Activated CD4-positive, alpha-beta T cell treated with anti-CD3 and anti-CD28 coated beads, Interleukin-2, amount 50 U/mL, for 4 hours (primary cell): ENCODE measurements around the gene PTPN3.

Source experiments
- DNase-seq, 2 experiments: peaks; one replicate each; pipeline ENCODE4 v3.0.0-alpha.2; 2020

Gene PTPN3

DNA sequence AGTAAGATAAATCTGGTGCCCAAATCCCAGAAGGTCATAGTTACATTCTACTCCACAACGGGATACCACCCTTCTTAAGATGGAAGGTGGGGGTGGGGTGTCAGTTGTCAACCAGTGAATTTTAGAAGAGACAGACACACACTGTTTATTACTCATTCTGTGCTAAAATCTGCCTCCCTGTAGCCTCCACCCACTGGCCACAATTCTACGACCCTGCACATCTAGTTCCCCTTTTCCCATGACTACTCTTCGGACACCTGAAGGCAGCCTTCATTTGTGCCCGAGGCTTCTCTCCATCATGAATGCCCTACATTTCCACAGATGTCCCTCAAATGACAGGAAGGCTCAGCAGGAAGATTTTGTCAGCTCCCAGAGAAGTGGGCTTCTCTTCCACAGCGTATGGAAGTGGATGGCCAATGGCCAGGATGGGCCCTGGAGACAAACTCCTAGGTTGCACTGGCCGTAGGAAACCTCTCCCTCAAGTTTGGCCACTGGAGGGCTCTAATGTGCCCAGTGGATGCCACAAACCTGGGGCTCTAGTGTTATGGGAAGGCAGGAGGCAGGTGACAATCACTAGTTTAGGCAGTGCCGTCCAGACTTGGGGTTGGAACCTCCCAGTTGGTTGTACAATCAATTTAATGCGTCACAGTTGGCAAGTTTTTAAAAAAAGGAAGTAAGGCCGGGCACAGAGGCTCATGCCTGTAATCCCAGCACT is 46.6 kb downstream of the PTPN3 start:
- no peak for DNase-seq

DNA sequence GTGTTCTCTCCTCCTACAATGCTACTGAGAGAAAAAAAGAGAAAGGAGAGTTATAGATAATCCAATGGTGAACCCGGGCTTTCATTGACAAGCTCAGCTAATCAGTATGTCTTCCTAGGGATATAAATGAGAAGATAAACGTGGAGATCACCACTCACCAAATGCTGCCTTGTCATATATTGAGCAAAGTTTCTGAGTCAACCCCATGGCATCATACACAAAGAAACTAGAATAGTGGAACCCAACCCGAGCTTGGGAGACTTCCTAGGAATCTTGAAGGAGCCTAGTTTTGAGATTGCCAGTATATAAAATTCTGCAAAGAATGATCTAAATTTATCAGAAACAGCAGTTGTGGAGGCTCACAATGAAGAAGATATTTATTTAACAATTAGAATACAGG is 47.8 kb downstream of the PTPN3 start:
- DNase-seq, result no peak

- no peak for DNase-seq
These were observed 48.9 kb downstream of the PTPN3 start for GRCh38 chr9:109449036-109449798.

GRCh38 chr9:109448223-109448622 is 49.9 kb downstream of the PTPN3 start:
- no peak for DNase-seq

GRCh38 chr9:109447329-109448076 is 50.6 kb downstream of the PTPN3 start:
- no peak for DNase-seq

GRCh38 chr9:109444771-109445320 is 53.3 kb downstream of the PTPN3 start:
- no peak for DNase-seq

DNA sequence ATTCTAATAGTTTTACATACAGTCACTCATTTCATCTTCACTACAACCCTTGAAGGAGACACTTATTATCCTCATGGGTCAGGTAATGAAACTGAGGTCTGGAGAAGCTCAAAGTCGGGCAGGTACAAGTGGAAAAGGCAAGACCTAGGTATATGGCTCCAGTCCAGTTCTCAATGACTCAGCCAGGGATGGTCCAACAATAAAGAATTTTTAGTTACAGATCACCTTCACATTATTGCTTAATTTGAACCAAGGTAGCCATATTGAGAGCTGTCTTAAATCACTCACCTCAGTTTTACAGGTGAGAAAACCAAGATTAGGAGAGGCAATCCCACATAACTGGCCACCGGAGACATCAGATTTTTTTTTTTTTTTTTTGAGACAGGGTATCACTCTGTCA is 55.4 kb downstream of the PTPN3 start:
- no peak for DNase-seq

DNA sequence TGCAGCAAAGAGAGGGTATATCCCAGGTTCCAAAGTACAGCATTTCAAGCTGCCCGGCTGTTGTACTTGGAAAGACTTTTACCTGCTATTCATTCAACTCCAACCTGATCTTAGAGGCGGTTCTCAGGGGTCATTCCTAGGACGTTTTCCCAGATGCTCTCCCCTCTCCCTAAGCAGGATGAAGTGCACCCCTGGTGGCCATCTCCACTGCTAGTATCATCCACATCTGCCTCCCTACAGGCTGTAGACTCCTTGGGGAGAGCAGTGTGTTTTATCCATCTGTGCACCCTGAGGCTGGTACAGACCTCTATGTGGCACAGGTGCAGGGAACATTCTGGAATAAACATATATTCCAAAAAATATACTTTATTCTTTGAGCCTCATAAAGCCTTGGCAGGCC is 56.8 kb downstream of the PTPN3 start:
- no peak for DNase-seq

GRCh38 chr9:109440797-109441287 is 57.3 kb downstream of the PTPN3 start:
- DNase-seq, result peak; percentile 3 to 8

DNA sequence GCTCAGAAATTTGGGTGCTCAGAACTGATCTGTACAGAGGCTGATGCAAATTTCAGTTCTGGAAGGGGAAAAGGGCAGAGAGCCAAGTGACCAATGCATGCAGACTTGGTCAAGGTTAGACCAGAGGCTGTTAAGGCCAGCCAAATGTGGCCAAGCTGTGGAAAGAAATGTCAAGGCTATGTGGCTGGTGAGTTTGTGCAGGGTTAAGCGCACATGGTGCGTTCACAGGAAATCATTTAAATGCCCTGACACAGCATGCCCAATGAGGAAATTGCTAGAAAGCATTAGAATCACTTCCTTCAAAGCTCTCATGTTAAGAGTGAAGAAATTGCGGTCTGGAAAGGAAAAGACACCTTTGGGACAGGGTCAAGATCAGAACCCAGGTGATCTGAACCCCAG is 58.0 kb downstream of the PTPN3 start:
- no peak for DNase-seq

DNA sequence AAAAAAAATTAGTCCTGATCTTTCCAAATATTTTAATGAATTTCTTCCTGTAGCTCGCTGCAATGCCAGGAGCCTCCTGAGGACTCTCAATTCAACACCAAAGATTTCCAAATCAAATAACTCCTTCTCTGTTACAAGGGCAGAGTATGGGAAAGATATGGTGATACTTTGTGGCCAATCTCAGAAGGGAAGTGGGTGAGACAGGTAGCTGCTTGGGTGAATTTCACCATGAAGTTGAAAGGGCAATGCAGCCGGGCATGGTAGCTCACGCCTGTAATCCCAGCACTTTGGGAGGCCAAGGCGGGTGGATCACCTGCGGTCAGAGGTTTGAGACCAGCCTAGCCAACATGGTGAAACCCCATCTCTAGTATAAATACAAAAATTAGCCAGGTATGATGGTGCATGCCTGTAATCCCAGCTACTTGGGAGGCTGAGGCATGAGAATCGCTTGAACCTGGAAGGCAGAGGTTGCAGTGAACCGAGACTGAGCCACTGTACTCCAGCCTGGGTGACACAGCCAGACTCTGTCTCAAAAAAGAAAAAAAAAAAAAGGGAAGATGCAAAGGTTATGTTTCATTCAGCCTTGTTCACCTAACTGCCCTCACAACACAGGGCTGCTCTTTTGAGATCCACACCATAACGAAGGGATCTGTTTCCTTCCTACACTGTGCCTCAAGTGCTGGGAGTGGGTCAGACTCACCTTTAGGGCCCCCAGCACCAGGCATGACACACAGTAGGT is 58.6 kb downstream of the PTPN3 start:
- DNase-seq, result no peak

DNA sequence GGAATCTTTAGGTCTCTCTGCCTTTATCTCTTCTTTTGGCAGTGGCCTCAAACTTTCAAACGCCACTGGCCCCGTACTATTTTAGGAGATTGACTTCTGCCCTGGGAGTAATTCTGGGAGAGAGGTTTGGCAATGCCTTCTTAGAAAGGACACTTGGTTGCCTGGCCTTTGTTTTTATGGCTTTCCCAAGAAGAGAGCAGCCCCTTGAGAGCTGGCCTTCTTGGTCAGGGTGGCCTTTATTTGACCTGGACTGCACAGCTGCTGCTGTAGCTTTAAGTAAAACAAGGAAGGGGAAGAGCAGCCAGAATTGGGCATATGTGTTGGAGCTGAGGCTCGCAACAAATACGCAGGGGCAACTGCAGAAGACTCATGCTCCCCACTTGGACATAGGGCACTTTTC is 60.8 kb downstream of the PTPN3 start:
- no peak for DNase-seq

DNA sequence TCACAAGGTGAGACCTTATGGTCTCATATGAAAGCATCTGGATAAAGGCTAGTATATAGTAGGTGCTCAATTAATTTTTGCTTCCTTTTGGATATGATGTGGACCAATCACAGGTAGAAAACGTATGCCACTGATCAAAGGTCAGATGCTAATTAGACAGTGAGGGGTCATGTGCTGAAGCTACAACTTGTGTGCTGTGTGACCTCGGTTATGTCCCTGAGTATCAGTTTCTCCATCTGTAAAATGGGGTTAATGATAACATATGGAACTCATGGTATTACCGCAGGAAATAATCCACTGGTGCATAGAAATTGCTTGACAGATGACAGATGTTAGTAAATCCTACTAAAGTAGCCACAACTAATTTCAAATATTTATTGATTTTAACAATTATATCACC is 62.0 kb downstream of the PTPN3 start:
- DNase-seq, result no peak

DNA sequence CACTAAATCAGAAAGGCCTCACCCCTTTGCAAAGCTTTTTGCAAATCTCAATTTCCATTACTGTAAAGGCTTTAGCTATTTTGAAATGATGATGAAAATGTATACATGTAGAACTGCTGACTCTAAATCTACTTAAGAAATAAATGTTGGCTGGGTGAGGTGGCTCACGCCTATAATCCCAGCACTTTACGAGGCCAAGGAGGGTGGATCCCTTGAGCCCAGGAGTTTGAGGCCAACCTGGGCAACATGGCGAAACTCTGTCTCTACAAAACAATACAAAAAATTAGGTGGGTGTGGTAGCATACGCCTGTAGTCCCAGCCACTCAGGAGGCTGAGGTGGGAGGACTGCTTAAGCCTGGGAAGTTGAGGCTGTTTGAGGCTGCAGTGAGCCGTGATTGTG is 64.6 kb downstream of the PTPN3 start:
- no peak for DNase-seq

GRCh38 chr9:109430231-109430630 is 67.9 kb downstream of the PTPN3 start:
- DNase-seq, result no peak

DNA sequence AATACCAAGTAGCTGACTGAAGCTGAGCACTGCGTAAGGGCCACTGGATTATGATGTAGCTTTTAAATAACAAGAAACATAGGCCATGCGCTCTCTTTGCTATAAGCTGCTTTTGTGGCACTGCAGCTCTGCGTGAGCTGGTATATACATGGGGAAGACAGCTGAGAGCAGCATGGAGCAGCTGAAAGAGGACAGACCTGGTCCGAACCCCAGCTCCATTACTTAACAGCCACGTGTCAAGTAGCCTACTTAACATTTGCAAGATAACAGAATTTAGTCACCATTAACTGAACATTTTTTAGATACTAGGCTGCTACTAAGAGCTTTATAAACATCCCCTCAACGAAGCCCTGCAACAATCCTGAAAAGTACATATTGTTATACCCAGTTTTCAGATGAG is 69.3 kb downstream of the PTPN3 start:
- DNase-seq, result no peak

GRCh38 chr9:109427886-109428285 is 70.2 kb downstream of the PTPN3 start:
- no peak for DNase-seq

GRCh38 chr9:109426626-109427402 is 71.3 kb downstream of the PTPN3 start:
- no peak for DNase-seq

GRCh38 chr9:109424618-109425017 is 73.5 kb downstream of the PTPN3 start:
- DNase-seq, result no peak

DNA sequence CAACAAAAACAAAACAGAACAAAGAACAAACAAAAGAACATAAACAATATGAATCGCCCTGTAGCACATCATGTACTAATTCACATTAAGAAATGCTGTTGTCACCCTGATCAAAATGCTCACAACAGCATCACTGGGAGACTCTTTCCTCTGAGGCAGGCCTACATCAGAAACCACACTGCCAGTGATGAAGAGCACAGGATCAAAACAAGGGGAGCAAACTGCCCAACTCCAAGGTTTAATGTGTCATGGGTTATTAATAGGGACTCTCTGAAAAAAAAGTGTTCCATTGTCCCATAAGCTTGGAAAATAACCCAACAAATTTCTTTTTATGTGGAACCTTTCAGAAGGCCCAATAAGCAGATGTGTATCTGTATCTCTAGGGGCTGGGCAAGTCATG is 74.2 kb downstream of the PTPN3 start:
- no peak for DNase-seq

- no peak for DNase-seq
These were observed 75.5 kb downstream of the PTPN3 start for GRCh38 chr9:109422641-109423040.
